Thoracic aorta (tissue), 2 donors: ENCODE data around the gene DLX3. TPM values are rescaled to one million over a fixed set of nuclear protein-coding genes. Genes with fewer than 3 reads are reported as not detected.

ENCODE experiments used
- ATAC-seq: fragments of 150-250 bp; one replicate; pipeline ENCODE4 v1.8.0; 2017; ENCODE audit warnings: low read depth; ENCODE audit not compliant: insufficient number of reproducible peaks, low FRiP score
- DNase-seq: peaks from one replicate; pipeline ENCODE4 v3.0.0-alpha.2; 2020; ENCODE audit warnings: low spot score
- H3K27ac ChIP-seq, 2 donors: fragments of 200-600 bp; sonication (generic); 1 replicate in 1 of 2; 2 replicates in 1 of 2; pipeline ENCODE4 v1.5.1; 2016; ENCODE audit warnings: mild to moderate bottlenecking in 2 of 2, moderate library complexity in 2 of 2
- H3K27me3 ChIP-seq: fragments of 200-600 bp; sonication (generic); replicated peaks from 2 replicates; pipeline ENCODE4 v1.6.0; 2016; ENCODE audit warnings: mild to moderate bottlenecking; ENCODE audit not compliant: insufficient read depth
- H3K36me3 ChIP-seq: fragments of 200-600 bp; sonication (generic); one replicate; pipeline ENCODE4 v1.5.1; 2016
- H3K4me1 ChIP-seq, 2 donors: fragments of 200-600 bp; sonication (generic); 1 replicate in 1 of 2; 2 replicates in 1 of 2; pipeline versions ENCODE4 v1.5.1 to v1.6.0; 2016; ENCODE audit warnings: low read depth in 2 of 2, mild to moderate bottlenecking in 1 of 2; ENCODE audit not compliant: control insufficient read depth in 1 of 2
- H3K4me3 ChIP-seq: fragments of 200-600 bp; sonication (generic); 2 replicates; pipeline ENCODE4 v1.5.1; 2016; ENCODE audit warnings: mild to moderate bottlenecking
- H3K9me3 ChIP-seq: fragments of 200-600 bp; sonication (generic); 2 replicates; pipeline ENCODE4 v1.5.1; 2016
- total RNA-seq, 2 donors: library from RNA; depleted of rRNA; stranded (reverse); fragments of >200 nt; gene quantifications; one replicate each; pipeline versions ENCODE4 v1.1.0 to v1.2.3, GENCODE V29; 2016
- TF ChIP-seq, protein P1 (sequence below): fragments of 200-600 bp; sonication (generic); IDR thresholded peaks from one replicate; pipeline ENCODE4 v1.5.1; 2019; ENCODE audit warnings: antibody characterized with exemption

DLX3 gene
- total RNA-seq, 2 donors from 2014 or later: 0.54 TPM; not detected in 1

DNA sequence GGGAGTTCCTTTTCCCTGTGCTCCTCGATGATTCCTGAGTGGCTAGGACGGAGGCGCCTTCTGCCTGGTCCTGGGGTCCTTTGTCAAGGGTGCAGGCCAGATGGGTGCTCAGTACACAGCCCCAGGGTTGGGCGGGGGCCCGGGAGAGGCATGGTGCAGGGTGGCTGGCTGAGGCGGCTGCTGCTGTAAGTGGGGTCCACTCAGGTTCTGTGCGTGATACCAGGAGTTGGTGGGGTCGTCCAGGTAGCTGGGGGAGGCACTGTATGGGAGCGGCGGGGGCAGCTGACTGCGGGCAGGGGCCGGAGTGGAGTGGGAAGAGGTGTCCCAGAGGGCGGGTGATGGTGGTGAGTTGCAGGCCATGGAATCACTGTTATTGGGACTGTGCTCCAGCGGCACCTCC lies 3.6 kb downstream of the DLX3 start:
- Histone ChIP-seq H3K36me3 (no peaks in the 10 kb centered on the region), H3K27me3 (peaks cover 11% of the 10 kb centered on the region), H3K4me3 (no peak overlapping the region)

DNA sequence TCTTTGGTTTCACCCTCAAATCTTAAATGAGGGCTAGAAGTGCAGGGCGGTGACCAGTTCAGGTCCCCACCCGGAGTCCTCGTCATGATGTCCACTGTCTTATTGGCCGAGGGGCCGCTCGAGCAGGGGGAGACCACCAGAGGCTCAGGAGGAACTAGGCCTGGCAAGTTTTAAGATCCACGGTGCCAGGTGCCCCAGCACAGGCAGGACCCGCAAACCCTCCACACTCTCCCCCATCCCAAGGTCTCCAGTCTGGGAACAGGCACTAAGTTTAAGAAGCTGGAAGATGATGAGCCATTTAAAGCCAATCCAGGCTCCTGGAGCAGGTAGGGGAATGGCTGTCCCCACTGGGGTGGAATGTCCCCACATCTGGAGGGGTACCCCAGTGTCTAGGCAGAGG lies 4.1 kb downstream of the DLX3 start:
- no peak for DNase-seq
- ATAC-seq: no peak
- peaks cover 17 to 33% of the 10 kb centered on the region in 2 donors for H3K4me1 ChIP-seq
- no peak overlapping the region for H3K27ac ChIP-seq
- H3K27me3 ChIP-seq: peaks cover 9% of the 10 kb centered on the region
- H3K4me3 ChIP-seq: no peak overlapping the region
- TF ChIP-seq, protein P1, sequence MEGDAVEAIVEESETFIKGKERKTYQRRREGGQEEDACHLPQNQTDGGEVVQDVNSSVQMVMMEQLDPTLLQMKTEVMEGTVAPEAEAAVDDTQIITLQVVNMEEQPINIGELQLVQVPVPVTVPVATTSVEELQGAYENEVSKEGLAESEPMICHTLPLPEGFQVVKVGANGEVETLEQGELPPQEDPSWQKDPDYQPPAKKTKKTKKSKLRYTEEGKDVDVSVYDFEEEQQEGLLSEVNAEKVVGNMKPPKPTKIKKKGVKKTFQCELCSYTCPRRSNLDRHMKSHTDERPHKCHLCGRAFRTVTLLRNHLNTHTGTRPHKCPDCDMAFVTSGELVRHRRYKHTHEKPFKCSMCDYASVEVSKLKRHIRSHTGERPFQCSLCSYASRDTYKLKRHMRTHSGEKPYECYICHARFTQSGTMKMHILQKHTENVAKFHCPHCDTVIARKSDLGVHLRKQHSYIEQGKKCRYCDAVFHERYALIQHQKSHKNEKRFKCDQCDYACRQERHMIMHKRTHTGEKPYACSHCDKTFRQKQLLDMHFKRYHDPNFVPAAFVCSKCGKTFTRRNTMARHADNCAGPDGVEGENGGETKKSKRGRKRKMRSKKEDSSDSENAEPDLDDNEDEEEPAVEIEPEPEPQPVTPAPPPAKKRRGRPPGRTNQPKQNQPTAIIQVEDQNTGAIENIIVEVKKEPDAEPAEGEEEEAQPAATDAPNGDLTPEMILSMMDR: no peak
- no peaks in the 10 kb centered on the region for H3K9me3 ChIP-seq
- no peaks in the 10 kb centered on the region for H3K36me3 ChIP-seq

More for the DNA sequence above, 3.6 kb downstream of the DLX3 start:
- H3K9me3 ChIP-seq: no peaks in the 10 kb centered on the region
- DNase-seq (no peak), ATAC-seq (no peak)
- H3K27ac ChIP-seq: no peak overlapping the region
- TF ChIP-seq, protein P1: no peak
- peaks cover 17 to 38% of the 10 kb centered on the region in 2 donors for H3K4me1 ChIP-seq

DNA sequence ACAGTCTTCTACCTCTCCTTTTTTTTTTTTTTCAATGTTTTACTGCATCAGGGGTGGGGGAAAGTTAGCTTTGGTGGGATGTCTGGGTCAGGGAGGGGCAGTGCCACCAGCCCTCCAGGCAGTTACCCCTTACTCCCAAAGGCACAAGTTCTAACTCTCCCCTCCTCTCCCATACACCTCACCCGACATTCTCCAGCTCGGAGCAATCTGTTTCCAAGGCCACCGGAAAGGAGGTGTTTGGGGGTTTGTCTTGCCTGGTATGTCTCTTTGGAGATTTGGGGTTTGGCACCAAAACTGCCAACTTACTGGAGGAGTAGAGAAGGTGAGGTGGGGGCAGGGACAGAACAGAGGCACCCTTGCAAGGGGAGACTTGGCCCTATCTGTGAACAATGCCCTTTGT lies 4.7 kb downstream of the DLX3 start:
- ATAC-seq (no peak), DNase-seq (no peak)
- H3K9me3 ChIP-seq: no peaks in the 10 kb centered on the region
- no peak overlapping the region for H3K27ac ChIP-seq
- H3K36me3 ChIP-seq: no peaks in the 10 kb centered on the region
- TF ChIP-seq, protein P1: no peak
- no peak overlapping the region for H3K4me3 ChIP-seq
- H3K4me1 ChIP-seq: peaks cover 17 to 31% of the 10 kb centered on the region in 2 donors
- H3K27me3 ChIP-seq: peaks cover 9% of the 10 kb centered on the region

DNA sequence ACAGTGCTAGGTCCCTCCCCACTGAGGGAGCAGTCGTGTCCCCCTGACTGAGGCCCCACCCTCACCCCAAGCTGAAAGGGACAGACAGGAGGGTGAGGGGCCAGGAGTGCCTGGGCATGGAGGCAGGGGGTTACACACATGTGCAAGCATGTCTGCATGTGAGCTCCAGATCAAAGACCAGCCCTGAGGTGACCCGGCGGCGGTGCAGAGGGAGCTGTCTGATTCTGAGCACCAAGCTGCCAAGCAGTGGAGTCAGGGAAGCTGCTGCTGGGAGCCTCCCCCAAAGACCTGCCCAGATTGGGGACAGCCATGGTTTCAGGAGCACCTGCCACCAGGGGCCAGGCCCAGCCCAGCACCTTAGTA lies 5.5 kb downstream of the DLX3 start:
- H3K9me3 ChIP-seq: no peaks in the 10 kb centered on the region
- ATAC-seq (no peak), DNase-seq (no peak)
- peaks cover 6% of the 10 kb centered on the region for H3K27me3 ChIP-seq
- TF ChIP-seq, protein P1: no peak
- H3K4me1 ChIP-seq: peaks cover 11 to 23% of the 10 kb centered on the region in 2 donors
- no peaks in the 10 kb centered on the region for H3K36me3 ChIP-seq
- H3K27ac ChIP-seq: no peak overlapping the region
- no peak overlapping the region for H3K4me3 ChIP-seq

DNA sequence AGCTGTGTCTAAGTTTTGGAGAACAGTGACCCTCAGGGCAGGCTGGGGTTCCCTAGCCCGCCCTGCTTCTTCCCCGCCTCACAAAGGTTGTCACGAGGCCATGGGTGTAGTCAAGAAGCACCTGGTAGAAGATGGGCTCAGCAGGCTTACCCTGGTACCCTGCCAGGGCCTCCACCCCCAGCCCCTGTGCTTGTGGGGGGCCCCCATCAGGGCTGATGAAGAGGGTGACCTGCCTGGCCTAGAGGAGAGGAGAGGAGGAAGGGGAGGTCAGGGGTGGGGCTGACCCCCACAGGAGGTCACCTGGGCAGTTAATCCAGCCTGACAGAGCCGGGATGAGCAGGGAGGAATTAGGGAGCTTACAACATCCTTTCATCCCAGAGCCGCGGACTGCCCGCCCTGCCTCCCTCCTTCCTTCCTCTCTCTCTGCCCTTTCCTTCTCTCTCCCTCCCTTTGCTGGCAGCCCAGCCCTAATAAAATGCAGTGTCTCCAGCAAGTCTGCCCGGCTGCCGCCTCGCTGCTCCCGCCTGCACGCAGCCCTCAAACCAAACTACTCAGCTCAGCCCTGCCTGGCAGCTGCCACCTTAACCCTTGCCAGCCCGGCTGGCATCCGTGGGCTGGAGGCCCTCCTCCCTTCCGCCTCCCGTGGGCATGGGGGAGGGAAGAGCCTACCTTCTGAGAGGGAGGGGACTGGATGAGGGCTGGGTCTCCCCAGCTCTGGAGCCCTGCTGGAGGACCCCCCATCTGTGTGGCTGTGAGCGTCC lies 7.2 kb downstream of the DLX3 start:
- H3K36me3 ChIP-seq: no peaks in the 10 kb centered on the region
- TF ChIP-seq, protein P1: no peak
- DNase-seq: no peak
- no peaks in the 10 kb centered on the region for H3K9me3 ChIP-seq
- no peak overlapping the region for H3K27ac ChIP-seq
- H3K27me3 ChIP-seq: no peaks in the 10 kb centered on the region
- no peak for ATAC-seq
- no peak overlapping the region for H3K4me3 ChIP-seq
- peaks cover 0 to 8% of the 10 kb centered on the region in 2 donors for H3K4me1 ChIP-seq
